SK-N-SH (cell line): ENCODE measurements around the gene FSD2. TPM values are rescaled to one million over a fixed set of nuclear protein-coding genes. Genes with fewer than 3 reads are reported as not detected.

Source experiments
- CTCF ChIA-PET: fragments of 300-600, 350-600 bp; formaldehyde crosslinking; extraction: SDS; loops from one replicate; lab custom pipeline; 2021; lab: Yijun Ruan, JAX
- POLR2A ChIA-PET: fragments of 350-600 bp; sonication (Branson Sonifier 250); formaldehyde crosslinking; extraction: SDS; loops from one replicate; lab custom pipeline; 2020; ENCODE audit warnings: antibody characterized with exemption, inconsistent platforms; lab: Yijun Ruan, JAX
- DNase-seq: peaks from one replicate; pipeline ENCODE4 v3.0.0; 2012
- H2AFZ ChIP-seq: fragments of 200-600 bp; sonication (generic); 2 replicates; pipeline ENCODE4 v1.8.1; 2016; ENCODE audit warnings: antibody characterized with exemption, mild to moderate bottlenecking, low read depth
- H3F3A ChIP-seq: fragments of 200-600 bp; sonication (generic); replicated peaks from 2 replicates; pipeline ENCODE3; 2016; ENCODE audit warnings: antibody characterized with exemption, mild to moderate bottlenecking; ENCODE audit not compliant: insufficient read depth
- H3K27ac ChIP-seq, 2 experiments: fragments of 200-500 bp in 1 of 2; fragments of 200-600 bp in 1 of 2; sonication (Bioruptor generic) in 1 of 2; sonication (generic), shearing (Covaris generic) in 1 of 2; 2 replicates each; pipeline versions ENCODE4 v1.5.1 to v1.6.1; 2014 to 2016; ENCODE audit warnings: low read depth in 2 of 2, inconsistent platforms in 1 of 2, low read length in 1 of 2, mild to moderate bottlenecking in 1 of 2, mixed read lengths in 1 of 2
- H3K27me3 ChIP-seq: fragments of 200-600 bp; sonication (generic), shearing (Covaris generic); 2 replicates; pipeline ENCODE4 v1.6.1; 2016; ENCODE audit warnings: mixed run types; ENCODE audit not compliant: insufficient read depth
- H3K36me3 ChIP-seq, 2 experiments: fragments of 200-500 bp in 1 of 2; fragments of 200-600 bp in 1 of 2; sonication (Bioruptor generic) in 1 of 2; sonication (generic) in 1 of 2; replicated peaks in 1 of 2; 2 replicates each; pipeline versions ENCODE3 to v1.5.1; 2014 to 2016; ENCODE audit warnings: low read length in 1 of 2, mild to moderate bottlenecking in 1 of 2; ENCODE audit not compliant: insufficient read depth in 2 of 2, control insufficient read depth in 1 of 2
- H3K4me1 ChIP-seq, 2 experiments: fragments of 200-500 bp in 1 of 2; fragments of 200-600 bp in 1 of 2; sonication (Bioruptor generic) in 1 of 2; sonication (generic), shearing (Covaris generic) in 1 of 2; 2 replicates each; pipeline versions ENCODE4 v1.5.1 to v1.6.1; 2014 to 2016; ENCODE audit warnings: low read depth in 1 of 2, low read length in 1 of 2, mixed run types in 1 of 2; ENCODE audit not compliant: insufficient read depth in 2 of 2, control insufficient read depth in 1 of 2
- H3K4me2 ChIP-seq: fragments of 200-600 bp; sonication (generic), shearing (Covaris generic); 2 replicates; pipeline ENCODE4 v1.6.1; 2017; ENCODE audit warnings: mixed run types
- H3K4me3 ChIP-seq, 2 experiments: fragments of 200-500 bp in 1 of 2; fragments of 200-600 bp in 1 of 2; sonication (Bioruptor generic) in 1 of 2; sonication (generic), shearing (Covaris generic) in 1 of 2; 2 replicates each; pipeline versions ENCODE4 v1.5.1 to v1.8.1; 2014 to 2016; ENCODE audit warnings: low read depth in 2 of 2, inconsistent platforms in 1 of 2, low read length in 1 of 2, mild to moderate bottlenecking in 1 of 2, mixed read lengths in 1 of 2, moderate library complexity in 1 of 2
- H3K79me2 ChIP-seq: fragments of 200-600 bp; sonication (generic); 2 replicates; pipeline ENCODE4 v1.8.1; 2017; ENCODE audit warnings: mild to moderate bottlenecking; ENCODE audit not compliant: insufficient read depth
- H3K9ac ChIP-seq: fragments of 200-600 bp; sonication (generic); 2 replicates; pipeline ENCODE4 v1.6.1; 2017; ENCODE audit warnings: mixed run types
- H3K9me2 ChIP-seq: fragments of 200-600 bp; sonication (generic); 2 replicates; pipeline ENCODE4 v1.6.1; 2017; ENCODE audit warnings: mixed run types
- H3K9me3 ChIP-seq: fragments of 200-600 bp; sonication (generic); 2 replicates; pipeline ENCODE4 v1.6.1; 2017; ENCODE audit warnings: mixed run types, mild to moderate bottlenecking, moderate library complexity
- H4K20me1 ChIP-seq: fragments of 200-600 bp; sonication (generic); 2 replicates; pipeline ENCODE4 v1.6.1; 2017; ENCODE audit warnings: mild to moderate bottlenecking, mixed run types; ENCODE audit not compliant: insufficient read depth
- ELF1 ChIP-seq: IDR thresholded peaks from 2 replicates; pipeline ENCODE4 v1.4.0; 2012
- EP300 ChIP-seq, 2 experiments: IDR thresholded peaks; 2 replicates each; pipeline versions ENCODE4 v1.4.0 to v1.6.1; 2012; ENCODE audit warnings: borderline replicate concordance in 1 of 2, low read depth in 1 of 2, low read length in 1 of 2
- EZH2phosphoT487 ChIP-seq: fragments of 200-600 bp; sonication (generic); IDR thresholded peaks from 2 replicates; pipeline ENCODE4 v1.6.1; 2017; ENCODE audit warnings: low read depth, mixed run types, mild to moderate bottlenecking, antibody characterized with exemption, moderate library complexity, borderline replicate concordance
- FOSL2 ChIP-seq: IDR thresholded peaks from 2 replicates; pipeline ENCODE4 v1.4.0; 2012; ENCODE audit warnings: low read depth, mild to moderate bottlenecking, moderate library complexity, borderline replicate concordance
- FOXM1 ChIP-seq: IDR thresholded peaks from 2 replicates; pipeline ENCODE4 v1.4.0; 2012; ENCODE audit warnings: low read depth, mild to moderate bottlenecking
- GATA2 ChIP-seq: sonication (generic); formaldehyde crosslinking; IDR thresholded peaks from 2 replicates; pipeline ENCODE4 v1.5.0; 2020; ENCODE audit warnings: mild to moderate bottlenecking, missing genetic modification reagents
- IRF3 ChIP-seq: fragments of 150-350 bp; IDR thresholded peaks from 2 replicates; pipeline ENCODE4 v1.6.1; 2016; ENCODE audit warnings: mild to moderate bottlenecking, low read depth, low read length
- JUND ChIP-seq: IDR thresholded peaks from 2 replicates; pipeline ENCODE4 v1.4.0; 2012
- MAX ChIP-seq: IDR thresholded peaks from 2 replicates; pipeline ENCODE4 v1.4.0; 2012; ENCODE audit warnings: low read depth
- MEF2A ChIP-seq: IDR thresholded peaks from 2 replicates; pipeline ENCODE4 v1.4.0; 2012; ENCODE audit warnings: low read depth, borderline replicate concordance
- MXI1 ChIP-seq: IDR thresholded peaks from 2 replicates; pipeline ENCODE4 v1.6.1; 2012; ENCODE audit warnings: mild to moderate bottlenecking, low read depth, low read length, improper control_type of control experiment
- NRF1 ChIP-seq: IDR thresholded peaks from 2 replicates; pipeline ENCODE4 v1.6.1; 2012; ENCODE audit warnings: low read depth, mild to moderate bottlenecking, low read length
- POLR2AphosphoS5 ChIP-seq: IDR thresholded peaks from 2 replicates; pipeline ENCODE4 v1.6.1; 2012; ENCODE audit warnings: low read depth, low read length
- RAD21 ChIP-seq: IDR thresholded peaks from 2 replicates; pipeline ENCODE4 v1.6.1; 2012; ENCODE audit warnings: mild to moderate bottlenecking, low read length
- RCOR1 ChIP-seq: fragments of 150-350 bp; IDR thresholded peaks from 2 replicates; pipeline ENCODE4 v1.6.1; 2017; ENCODE audit warnings: antibody characterized with exemption, low read length
- RFX5 ChIP-seq: IDR thresholded peaks from 2 replicates; pipeline ENCODE4 v1.6.1; 2012; ENCODE audit warnings: mild to moderate bottlenecking, improper control_type of control experiment, low read length
- RXRA ChIP-seq: IDR thresholded peaks from 2 replicates; pipeline ENCODE4 v1.4.0; 2012; ENCODE audit warnings: low read depth, mild to moderate bottlenecking, borderline replicate concordance
- SMC3 ChIP-seq: IDR thresholded peaks from 2 replicates; pipeline ENCODE4 v1.6.1; 2012; ENCODE audit warnings: low read depth, low read length, improper control_type of control experiment
- TCF12 ChIP-seq: IDR thresholded peaks from 2 replicates; pipeline ENCODE4 v1.4.0; 2012
- USF2 ChIP-seq: fragments of 150-350 bp; IDR thresholded peaks from 2 replicates; pipeline ENCODE4 v1.6.1; 2017; ENCODE audit warnings: antibody characterized with exemption, low read length, low read depth, borderline replicate concordance
- YY1 ChIP-seq: IDR thresholded peaks from 2 replicates; pipeline ENCODE4 v1.4.0; 2012; ENCODE audit warnings: low read depth, mild to moderate bottlenecking
- ZBTB33 ChIP-seq: IDR thresholded peaks from 2 replicates; pipeline ENCODE4 v1.4.0; 2012; ENCODE audit warnings: low read depth, borderline replicate concordance
- WGBS: methylation state at CpG from one replicate; pipeline ENCODE4 v1.1.6; 2017; ENCODE audit warnings: low lambda C conversion rate; 5-methylcytosine and 5-hydroxymethylcytosine counted together
- polyA plus RNA-seq, 3 experiments: library from polyadenylated mRNA; depleted of rRNA; stranded (reverse); fragments of >200 nt; gene quantifications; 2 replicates each; pipeline ENCODE4 v1.2.3, GENCODE V29; 2012
- TF ChIP-seq, protein P1 (sequence below): fragments of 200-600 bp; sonication (generic); IDR thresholded peaks from 2 replicates; pipeline ENCODE4 v1.6.1; 2017; ENCODE audit warnings: antibody characterized with exemption, mild to moderate bottlenecking, moderate library complexity

Gene FSD2
- polyA plus RNA-seq, 1 of the 3 experiments (the other 2 are of a cell fraction), result not detected

- Histone ChIP-seq H3K36me3 (peaks cover 44 to 50% of the 10 kb centered on the region in 2 experiments), H3K27me3 (no peaks in the 10 kb centered on the region), H3K9me2 (no peaks in the 10 kb centered on the region), H2AFZ (no peak overlapping the region), H3K27ac (no peak overlapping the region), H3F3A (peaks cover 22% of the 10 kb centered on the region), H3K4me1 (peaks cover 0 to 16% of the 10 kb centered on the region in 2 experiments), H3K4me2 (no peak overlapping the region), H4K20me1 (no peaks in the 10 kb centered on the region), H3K9me3 (no peaks in the 10 kb centered on the region), H3K79me2 (no peaks in the 10 kb centered on the region), H3K4me3 (no peak overlapping the region), H3K9ac (no peak overlapping the region)
- WGBS, result 89% methylated on average over 5 of the region's 7 CpGs
- CTCF ChIA-PET, result no interaction called here
- no peak for TF ChIP-seq RCOR1
- TF ChIP-seq, protein P1, sequence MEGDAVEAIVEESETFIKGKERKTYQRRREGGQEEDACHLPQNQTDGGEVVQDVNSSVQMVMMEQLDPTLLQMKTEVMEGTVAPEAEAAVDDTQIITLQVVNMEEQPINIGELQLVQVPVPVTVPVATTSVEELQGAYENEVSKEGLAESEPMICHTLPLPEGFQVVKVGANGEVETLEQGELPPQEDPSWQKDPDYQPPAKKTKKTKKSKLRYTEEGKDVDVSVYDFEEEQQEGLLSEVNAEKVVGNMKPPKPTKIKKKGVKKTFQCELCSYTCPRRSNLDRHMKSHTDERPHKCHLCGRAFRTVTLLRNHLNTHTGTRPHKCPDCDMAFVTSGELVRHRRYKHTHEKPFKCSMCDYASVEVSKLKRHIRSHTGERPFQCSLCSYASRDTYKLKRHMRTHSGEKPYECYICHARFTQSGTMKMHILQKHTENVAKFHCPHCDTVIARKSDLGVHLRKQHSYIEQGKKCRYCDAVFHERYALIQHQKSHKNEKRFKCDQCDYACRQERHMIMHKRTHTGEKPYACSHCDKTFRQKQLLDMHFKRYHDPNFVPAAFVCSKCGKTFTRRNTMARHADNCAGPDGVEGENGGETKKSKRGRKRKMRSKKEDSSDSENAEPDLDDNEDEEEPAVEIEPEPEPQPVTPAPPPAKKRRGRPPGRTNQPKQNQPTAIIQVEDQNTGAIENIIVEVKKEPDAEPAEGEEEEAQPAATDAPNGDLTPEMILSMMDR, result no peak
- no peak for TF ChIP-seq MXI1
- TF ChIP-seq NRF1, result no peak
- TF ChIP-seq EP300 (IDR thresholded peaks at IDR 0.05; ENCODE audit: borderline replicate concordance in 1 of 2, low read depth in 1 of 2, low read length in 1 of 2), result no peak
- TF ChIP-seq IRF3, result no peak
- TF ChIP-seq SMC3, result no peak
- no peak for TF ChIP-seq RXRA
- TF ChIP-seq FOXM1, result no peak
- no peak for TF ChIP-seq TCF12
- no peak for TF ChIP-seq YY1
- no peak for TF ChIP-seq EZH2phosphoT487
- no peak for TF ChIP-seq MAX
- no peak for TF ChIP-seq RAD21
- TF ChIP-seq JUND, result no peak
- TF ChIP-seq POLR2AphosphoS5, result no peak
- POLR2A ChIA-PET, result no interaction called here
- DNase-seq, result no peak
These were observed 29.6 kb upstream of the FSD2 start for GRCh38 chr15:82835391-82835917.

DNA sequence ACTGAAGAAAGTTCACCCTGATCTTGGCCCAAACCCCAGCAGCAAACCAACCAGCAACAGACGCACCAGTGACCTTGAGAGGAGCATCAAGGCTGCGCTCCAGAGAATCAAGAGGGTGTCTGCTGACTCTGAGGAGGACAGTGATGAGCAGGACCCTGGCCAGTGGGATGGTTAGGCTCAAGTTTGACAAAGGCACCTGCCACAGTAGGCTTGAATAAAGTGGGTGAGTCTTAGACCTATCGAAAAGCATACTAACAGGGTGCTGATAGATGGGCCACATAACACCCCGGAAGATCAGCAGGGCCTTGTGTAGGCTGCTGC, 27.5 kb upstream of the FSD2 start:
- H3K27ac ChIP-seq, result peak overlapping the region; percentile 56 to 81; a peak in 3 of 4 replicates
- DNase-seq, result no peak
- 95% methylated on average over 4 of the region's 4 CpGs for WGBS
- H2AFZ ChIP-seq, result no peak overlapping the region
- ChIA-PET CTCF (interaction anchor here (1.5 kb wide), 1 partner anchor 16 kb away, joined by 3 read pairs; no protein-coding TSS in a partner anchor), POLR2A (no interaction called here)
- no peak overlapping the region for H3K4me3 ChIP-seq
- no peaks in the 10 kb centered on the region for H3K27me3 ChIP-seq
- H3K9me3 ChIP-seq, result no peaks in the 10 kb centered on the region
- peaks cover 56 to 61% of the 10 kb centered on the region in 2 experiments for H3K36me3 ChIP-seq
- H3K9me2 ChIP-seq, result no peaks in the 10 kb centered on the region
- H4K20me1 ChIP-seq, result no peaks in the 10 kb centered on the region
- H3K79me2 ChIP-seq, result no peaks in the 10 kb centered on the region
- H3K4me1 ChIP-seq, result peaks cover 0 to 16% of the 10 kb centered on the region in 2 experiments
- peaks cover 22% of the 10 kb centered on the region for H3F3A ChIP-seq
- no peak overlapping the region for H3K9ac ChIP-seq
- H3K4me2 ChIP-seq, result peak overlapping the region; percentile 64; the same call in 1 of the 2 replicates
- TF ChIP-seq USF2 (no peak), FOSL2 (no peak), YY1 (no peak), RFX5 (no peak), GATA2 (CRISPR knock-in tag) (no peak), MEF2A (no peak), RAD21 (no peak), ZBTB33 (no peak), MAX (no peak), RCOR1 (no peak), ELF1 (no peak), EZH2phosphoT487 (no peak)
